Endometrial microvascular endothelial cells (primary cell): ENCODE results near the gene GJA4. TPM values are rescaled to one million over a fixed set of nuclear protein-coding genes. Genes with fewer than 3 reads are reported as not detected.

Experiments
- in situ Hi-C: cut with HindIII; loops from 2 replicates; pipeline ENCODE4 v1.10.0; 2017; ENCODE audit warnings: low sequenced_read_pairs, low pct_unique_long_range_greater_than_20kb; ENCODE audit errors: inconsistent ontology term
- total RNA-seq: library from RNA; depleted of rRNA; stranded (reverse); fragments of >200 nt; gene quantifications from one replicate; pipeline ENCODE4 v1.2.3, GENCODE V29; 2015; ENCODE audit errors: inconsistent ontology term

The GJA4 gene
- total RNA-seq, 1 donor from 2014 or later = not detected

GRCh38 chr1:34822202-34822601 is 29.4 kb downstream of the GJA4 start:
- in situ Hi-C loops = no loop called here

GRCh38 chr1:34824817-34825454 is 32.1 kb downstream of the GJA4 start:
- in situ Hi-C loops = no loop called here

GRCh38 chr1:34825455-34826091 is 32.8 kb downstream of the GJA4 start:
- in situ Hi-C loops = no loop called here

GRCh38 chr1:34827341-34827941 is 34.6 kb downstream of the GJA4 start:
- in situ Hi-C loops = no loop called here

- in situ Hi-C loops = no loop called here
Observed at GRCh38 chr1:34828611-34829010, 35.8 kb downstream of the GJA4 start.

- in situ Hi-C loops = no loop called here
Observed at GRCh38 chr1:34829250-34829649, 36.5 kb downstream of the GJA4 start.

GRCh38 chr1:34831721-34832246 is 39.0 kb downstream of the GJA4 start:
- in situ Hi-C loops = no loop called here

GRCh38 chr1:34833711-34834110 is 40.9 kb downstream of the GJA4 start:
- in situ Hi-C loops = no loop called here

- in situ Hi-C loops = no loop called here
Observed at GRCh38 chr1:34839526-34840305, 46.9 kb downstream of the GJA4 start.

GRCh38 chr1:34840426-34840825 is 47.6 kb downstream of the GJA4 start:
- in situ Hi-C loops = no loop called here

- in situ Hi-C loops = no loop called here
Observed at GRCh38 chr1:34842073-34842472, 49.3 kb downstream of the GJA4 start.

GRCh38 chr1:34842952-34843371 is 50.2 kb downstream of the GJA4 start:
- in situ Hi-C loops = no loop called here

GRCh38 chr1:34843392-34844251 is 50.8 kb downstream of the GJA4 start:
- in situ Hi-C loops = no loop called here

GRCh38 chr1:34844252-34844634 is 51.4 kb downstream of the GJA4 start:
- in situ Hi-C loops = no loop called here

Other genes with a start within 250 kb of the GJA4 start
- gene GJB5, start 38.0 kb upstream of the GJA4 start, total RNA-seq = not detected
- not detected for gene GJB4, start 33.3 kb upstream of the GJA4 start, total RNA-seq
- not detected for gene GJB3, start 11.8 kb upstream of the GJA4 start, total RNA-seq
- gene SMIM12, start 66.8 kb downstream of the GJA4 start, total RNA-seq = 41.6 TPM
- gene DLGAP3, start 136.7 kb downstream of the GJA4 start, total RNA-seq = not detected
- gene TMEM35B, start 192.3 kb downstream of the GJA4 start, total RNA-seq = 60.3 TPM
- gene ZMYM6, start 238.9 kb downstream of the GJA4 start, total RNA-seq = 12.2 TPM